ENCODE measurements around the gene PGAP2. TPM values are rescaled to one million over a fixed set of nuclear protein-coding genes. Genes with fewer than 3 reads are reported as not detected.

The PGAP2 gene
- total and polyA plus RNA-seq, 2 of the 13 experiments (the other 11 are each of a cell fraction or from before 2014, with no cell fraction given) = 21.5 to 47.8 TPM

GRCh38 chr11:3845670-3846069 lies 37.3 kb downstream of the PGAP2 start:
- no peaks in the 10 kb centered on the region for H3K36me3 ChIP-seq (replicated peaks in 1 of 2; ENCODE audit: control insufficient read depth in 1 of 2, insufficient read depth in 2 of 2, low read length in 2 of 2)
- no TSS peak for BruUV-seq (replicated peaks)
- no peak overlapping the region for H3K27ac ChIP-seq (ENCODE audit: extremely low read length, insufficient read depth, low read length)
- no peak for FAIRE-seq
- H3K9me3 ChIP-seq (ENCODE audit: low read length) = no peaks in the 10 kb centered on the region
- H3K9ac ChIP-seq (ENCODE audit: insufficient read depth, low read depth, low read length) = no peak overlapping the region
- H2AFZ ChIP-seq (ENCODE audit: low read length) = no peak overlapping the region
- ATAC-seq = no peak
- 58% methylated on average over 3 of the region's 3 CpGs for WGBS (ENCODE audit: low lambda C conversion rate)
- no peak for DNase-seq (ENCODE audit: low spot score)
- no peaks in the 10 kb centered on the region for H4K20me1 ChIP-seq (ENCODE audit: insufficient read depth, low read length)
- H3K27me3 ChIP-seq (ENCODE audit: control insufficient read depth in 1 of 2, insufficient read depth in 2 of 2, low read length in 2 of 2) = no peaks in the 10 kb centered on the region
- H3K4me2 ChIP-seq (ENCODE audit: low read depth, low read length) = no peak overlapping the region; the same call in 1 of the 2 replicates
- CTCF ChIA-PET (ENCODE audit: low intra/inter-chr PET ratio, low total read pairs) = no interaction called here
- POLR2A ChIA-PET = no interaction called here
- TF ChIP-seq ZBTB20 (CRISPR knock-in tag; IDR thresholded peaks at IDR 0.05; ENCODE audit: borderline replicate concordance, low read depth) (no peak), ZNF30 (CRISPR knock-in tag; IDR thresholded peaks at IDR 0.05) (no peak), PTBP1 (IDR thresholded peaks at IDR 0.05; ENCODE audit: low read depth, low read length, poor library complexity, severe bottlenecking) (no peak), TEAD2 (CRISPR knock-in tag; IDR thresholded peaks at IDR 0.05) (no peak), ZNF430 (CRISPR knock-in tag; IDR thresholded peaks at IDR 0.05) (no peak), ZNF136 (CRISPR knock-in tag; IDR thresholded peaks at IDR 0.05; ENCODE audit: low read depth) (no peak), NPAS2 (CRISPR knock-in tag; IDR thresholded peaks at IDR 0.05; ENCODE audit: borderline replicate concordance) (no peak), EED (CRISPR knock-in tag; IDR thresholded peaks at IDR 0.05) (no peak), ZSCAN12 (CRISPR knock-in tag; IDR thresholded peaks at IDR 0.05) (no peak), ZMYM3 (CRISPR knock-in tag; IDR thresholded peaks at IDR 0.05) (no peak), STAT5B (CRISPR knock-in tag; IDR thresholded peaks at IDR 0.05) (no peak), ZNF124 (CRISPR knock-in tag; IDR thresholded peaks at IDR 0.05) (no peak), DPF2 (CRISPR knock-in tag; IDR thresholded peaks at IDR 0.05; ENCODE audit: borderline replicate concordance, low read depth) (no peak), ZNF75D (CRISPR knock-in tag; IDR thresholded peaks at IDR 0.05; ENCODE audit: borderline replicate concordance) (no peak), DR1 (CRISPR knock-in tag; IDR thresholded peaks at IDR 0.05) (no peak), ZNF674 (CRISPR knock-in tag; IDR thresholded peaks at IDR 0.05; ENCODE audit: low read depth) (no peak), RFX3 (CRISPR knock-in tag; IDR thresholded peaks at IDR 0.05) (no peak)
- intact Hi-C loops (cut with micrococcal nuclease; ENCODE audit: unreplicated experiment) (no loop called here), in situ Hi-C loops (cut with HindIII; ENCODE audit: extremely low pct_ligation_motif_present, low pct_unique_long_range_greater_than_20kb) (loop anchor here (5.0 kb wide), 1 partner anchor 227 kb away; no protein-coding TSS in a partner anchor)
- no peaks in the 10 kb centered on the region for H3K79me2 ChIP-seq (ENCODE audit: insufficient read depth, low read length)
- peaks cover 36% of the 10 kb centered on the region for H3K4me1 ChIP-seq (ENCODE audit: insufficient read depth, low read length)
- H3K4me3 ChIP-seq (replicated peaks in 1 of 3; ENCODE audit: insufficient read depth in 1 of 3, low read depth in 2 of 3, low read length in 3 of 3) = no peak overlapping the region

All from HepG2 (cell line).